Inferior parietal cortex (tissue), 1 donor: ENCODE results near the gene GNPDA1.

Experiments used
- DNase-seq: peaks from one replicate; pipeline ENCODE4 v3.0.0-alpha.2; 2016; ENCODE audit errors: extremely low spot score

The GNPDA1 gene

DNA sequence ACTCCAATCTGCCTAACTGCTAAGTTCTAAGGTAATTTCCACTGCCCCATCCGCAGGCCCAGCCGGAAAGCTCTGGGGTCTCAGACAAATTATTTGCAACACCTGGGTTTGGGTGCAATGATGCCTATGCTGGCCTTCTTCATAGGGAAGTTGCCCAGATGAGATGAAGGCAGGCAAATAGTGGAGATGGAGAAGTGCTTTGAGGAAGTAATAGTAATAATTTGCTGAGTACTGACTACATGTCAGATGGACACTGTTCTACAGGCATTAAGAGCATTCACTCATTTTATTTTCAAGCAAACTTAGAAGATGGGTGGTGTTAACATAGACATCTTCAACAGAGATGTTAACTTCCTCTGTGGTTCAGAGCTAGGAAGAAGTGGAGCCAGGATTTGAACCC lies 58.6 kb downstream of the GNPDA1 start:
- DNase-seq = no peak

DNA sequence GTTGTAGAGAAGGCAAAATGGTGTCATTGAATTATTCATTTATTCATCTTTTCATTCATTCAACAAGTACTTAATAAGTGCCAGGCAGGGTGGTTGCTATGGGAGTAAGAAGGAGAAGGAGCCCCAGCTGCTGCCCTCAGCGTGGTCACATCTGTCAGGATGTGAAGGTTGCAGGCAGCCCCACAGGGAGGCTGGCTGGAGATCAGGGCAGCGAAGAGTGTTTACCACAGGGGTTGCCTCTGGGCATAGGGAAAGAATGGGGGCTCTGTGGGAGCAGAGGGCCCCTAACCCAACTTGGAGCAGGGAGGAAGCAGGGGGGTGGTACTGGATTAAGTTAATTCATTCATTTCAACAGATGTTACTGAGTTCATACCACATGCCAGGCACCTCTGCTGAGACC lies 60.8 kb downstream of the GNPDA1 start:
- no peak for DNase-seq

DNA sequence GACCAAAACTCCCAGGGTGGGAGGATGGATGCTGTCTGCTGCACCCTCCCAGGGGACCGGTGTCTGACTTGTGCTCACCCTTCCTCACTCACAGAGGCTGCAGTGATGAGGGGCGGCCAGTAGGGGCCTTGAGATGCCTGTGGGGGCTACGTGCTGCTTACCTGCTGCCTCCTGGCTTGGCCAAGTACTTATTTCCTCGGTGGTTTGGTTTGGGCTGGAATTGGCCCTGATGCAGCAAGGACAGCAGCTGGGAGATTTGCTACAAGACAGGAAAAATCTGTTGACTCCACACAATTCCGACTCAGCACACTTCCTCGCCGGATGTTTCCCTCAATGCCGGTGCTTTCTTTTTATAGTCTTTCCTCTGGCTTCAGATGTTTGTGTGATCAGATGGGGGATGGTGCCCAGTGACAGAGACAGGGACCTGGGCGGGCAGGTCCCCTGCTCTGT lies 61.5 kb downstream of the GNPDA1 start:
- no peak for DNase-seq
